IMR-90 (cell line): ENCODE data around the gene IGDCC3. TPM values are rescaled to one million over a fixed set of nuclear protein-coding genes. Genes with fewer than 3 reads are reported as not detected.

Source experiments
- ATAC-seq: fragments of 200-7000 bp; cut with Tn5 transposase; 2 replicates; pipeline ENCODE4 v1.9.1; 2020; ENCODE audit warnings: low read depth, mild to moderate bottlenecking, moderate library complexity
- BruUV-seq: library from RNA; stranded (reverse); fragments of 400-500 nt; replicated peaks from 2 replicates; lab custom pipeline; 2021; lab: Mats Ljungman, UMichigan
- CTCF ChIA-PET: fragments of 300-600 bp; formaldehyde crosslinking; extraction: SDS; loops from one replicate; lab custom pipeline; 2021; ENCODE audit warnings: antibody characterized with exemption; lab: Yijun Ruan, JAX
- POLR2A ChIA-PET: fragments of 300-600 bp; sonication (Branson Sonifier 250); formaldehyde crosslinking; loops from one replicate; lab custom pipeline; 2022; ENCODE audit warnings: antibody characterized with exemption; ENCODE audit not compliant: unreplicated experiment; lab: Charles Lee
- DNase-seq: peaks from one replicate; pipeline ENCODE4 v3.0.0; 2013
- H2AFZ ChIP-seq: replicated peaks from 2 replicates; pipeline ENCODE3; 2013; ENCODE audit warnings: low read length, mild to moderate bottlenecking; ENCODE audit not compliant: poor library complexity
- H2AK5ac ChIP-seq: 2 replicates; pipeline ENCODE4 v1.6.1; 2013; ENCODE audit warnings: low read depth, low read length, inconsistent platforms
- H2AK9ac ChIP-seq: replicated peaks from 2 replicates; pipeline ENCODE3; 2013; ENCODE audit warnings: mild to moderate bottlenecking, low read depth, low read length, moderate library complexity; ENCODE audit not compliant: poor library complexity
- H2BK120ac ChIP-seq: 2 replicates; pipeline ENCODE4 v1.6.1; 2013; ENCODE audit warnings: low read depth, low read length, inconsistent platforms
- H2BK15ac ChIP-seq: 3 replicates; pipeline ENCODE4 v1.6.1; 2013; ENCODE audit warnings: low read depth, low read length, inconsistent platforms
- H2BK20ac ChIP-seq: 2 replicates; pipeline ENCODE4 v1.6.1; 2013; ENCODE audit warnings: low read depth, mild to moderate bottlenecking, inconsistent platforms, low read length, moderate library complexity
- H2BK5ac ChIP-seq: 2 replicates; pipeline ENCODE4 v1.6.1; 2013; ENCODE audit warnings: mild to moderate bottlenecking, low read depth, low read length, inconsistent platforms; ENCODE audit not compliant: poor library complexity, severe bottlenecking
- H3K14ac ChIP-seq: replicated peaks from 2 replicates; pipeline ENCODE4 v1.6.1; 2013; ENCODE audit warnings: low read depth, low read length, inconsistent platforms
- H3K18ac ChIP-seq: 2 replicates; pipeline ENCODE4 v1.6.1; 2013; ENCODE audit warnings: low read depth, low read length, control low read depth
- H3K23ac ChIP-seq: 2 replicates; pipeline ENCODE4 v1.6.1; 2013; ENCODE audit warnings: low read depth, low read length, inconsistent platforms
- H3K27ac ChIP-seq: 2 replicates; pipeline ENCODE4 v1.5.1; 2013; ENCODE audit warnings: mild to moderate bottlenecking, control low read depth, low read length; ENCODE audit not compliant: insufficient read depth
- H3K27me3 ChIP-seq: 2 replicates; pipeline ENCODE4 v1.6.1; 2013; ENCODE audit warnings: low read length; ENCODE audit not compliant: control insufficient read depth, insufficient read depth
- H3K36me3 ChIP-seq: 2 replicates; pipeline ENCODE4 v1.6.1; 2013; ENCODE audit warnings: low read length, mixed read lengths; ENCODE audit not compliant: control insufficient read depth, insufficient read depth
- H3K4ac ChIP-seq: 2 replicates; pipeline ENCODE4 v1.6.1; 2013; ENCODE audit warnings: low read depth, low read length, inconsistent platforms
- H3K4me1 ChIP-seq: 2 replicates; pipeline ENCODE4 v1.6.1; 2013; ENCODE audit warnings: low read length, mixed read lengths; ENCODE audit not compliant: control insufficient read depth, insufficient read depth
- H3K4me2 ChIP-seq: 2 replicates; pipeline ENCODE4 v1.6.1; 2013; ENCODE audit warnings: low read depth, mild to moderate bottlenecking, control low read depth, low read length, moderate library complexity
- H3K4me3 ChIP-seq: 2 replicates; pipeline ENCODE4 v1.5.1; 2013; ENCODE audit warnings: low read depth, mild to moderate bottlenecking, control low read depth, low read length, moderate library complexity; ENCODE audit not compliant: insufficient read depth
- H3K56ac ChIP-seq: 2 replicates; pipeline ENCODE4 v1.6.1; 2013; ENCODE audit warnings: low read length, inconsistent platforms; ENCODE audit not compliant: insufficient read depth; ENCODE audit errors: extremely low read depth
- H3K79me1 ChIP-seq, 2 experiments: 2 replicates each; pipeline ENCODE4 v1.6.1; 2013; ENCODE audit warnings: low read length in 2 of 2, inconsistent platforms in 1 of 2, low read depth in 1 of 2
- H3K9ac ChIP-seq: 2 replicates; pipeline ENCODE4 v1.6.1; 2013; ENCODE audit warnings: low read depth, low read length, control low read depth
- H3K9me1 ChIP-seq: 2 replicates; pipeline ENCODE4 v1.6.1; 2013; ENCODE audit warnings: low read length, inconsistent platforms; ENCODE audit not compliant: insufficient read depth
- H3K9me3 ChIP-seq: 2 replicates; pipeline ENCODE4 v1.6.1; 2013; ENCODE audit warnings: low read length; ENCODE audit not compliant: control insufficient read depth, insufficient read depth
- H4K20me1 ChIP-seq: 2 replicates; pipeline ENCODE4 v1.6.1; 2013; ENCODE audit warnings: low read length, inconsistent platforms; ENCODE audit not compliant: insufficient read depth
- H4K5ac ChIP-seq: 2 replicates; pipeline ENCODE4 v1.6.1; 2013; ENCODE audit warnings: mild to moderate bottlenecking, low read depth, low read length, control low read depth
- H4K8ac ChIP-seq, 2 experiments: 2 replicates each; pipeline ENCODE4 v1.6.1; 2013; ENCODE audit warnings: low read depth in 2 of 2, low read length in 2 of 2, control low read depth in 1 of 2, inconsistent platforms in 1 of 2
- H4K91ac ChIP-seq: 2 replicates; pipeline ENCODE4 v1.6.1; 2013; ENCODE audit warnings: low read depth, low read length, inconsistent platforms; ENCODE audit not compliant: insufficient read depth
- CEBPB ChIP-seq: IDR thresholded peaks from 2 replicates; pipeline ENCODE4 v1.6.1; 2012; ENCODE audit warnings: low read depth, low read length, improper control_type of control experiment
- CHD1 ChIP-seq: IDR thresholded peaks from 2 replicates; pipeline ENCODE4 v1.6.1; 2012; ENCODE audit warnings: low read depth, low read length, improper control_type of control experiment
- CTCF ChIP-seq: conservative IDR thresholded peaks from 2 replicates; pipeline ENCODE4 v1.5.1; 2012; ENCODE audit warnings: mild to moderate bottlenecking, low read depth, low read length, improper control_type of control experiment
- ELK1 ChIP-seq: fragments of 150-350 bp; IDR thresholded peaks from 2 replicates; pipeline ENCODE4 v1.6.1; 2016; ENCODE audit warnings: low read depth, mild to moderate bottlenecking, low read length, moderate library complexity, borderline replicate concordance
- MXI1 ChIP-seq: IDR thresholded peaks from 2 replicates; pipeline ENCODE4 v1.6.1; 2012; ENCODE audit warnings: low read depth, mild to moderate bottlenecking, low read length, moderate library complexity, borderline replicate concordance
- NFE2L2 ChIP-seq: fragments of 150-350 bp; IDR thresholded peaks from 2 replicates; pipeline ENCODE4 v1.6.1; 2016; ENCODE audit warnings: low read depth, mild to moderate bottlenecking, low read length
- POLR2A ChIP-seq: IDR thresholded peaks from 2 replicates; pipeline ENCODE4 v1.6.1; 2012; ENCODE audit warnings: mild to moderate bottlenecking, low read depth, low read length
- RCOR1 ChIP-seq: IDR thresholded peaks from 2 replicates; pipeline ENCODE4 v1.6.1; 2012; ENCODE audit warnings: mild to moderate bottlenecking, low read length, improper control_type of control experiment; ENCODE audit not compliant: insufficient replicate concordance
- RFX5 ChIP-seq: IDR thresholded peaks from 2 replicates; pipeline ENCODE4 v1.8.0; 2012; ENCODE audit warnings: low read depth, mild to moderate bottlenecking, low read length, moderate library complexity
- SMC3 ChIP-seq: fragments of 150-350 bp; IDR thresholded peaks from 2 replicates; pipeline ENCODE4 v1.6.1; 2016; ENCODE audit warnings: low read depth, mild to moderate bottlenecking, antibody characterized with exemption, low read length, moderate library complexity
- USF2 ChIP-seq: fragments of 150-350 bp; IDR thresholded peaks from 2 replicates; pipeline ENCODE4 v1.6.1; 2017; ENCODE audit warnings: mild to moderate bottlenecking, antibody characterized with exemption, low read length, low read depth
- WGBS, 2 experiments: methylation state at CpG; one replicate each; pipeline versions ENCODE4 v1.1.5 to v1.1.7; 2013; ENCODE audit warnings: missing lambda C conversion rate in 2 of 2; ENCODE audit not compliant: insufficient read length in 1 of 2; ENCODE audit errors: extremely low coverage in 2 of 2; 5-methylcytosine and 5-hydroxymethylcytosine counted together
- dilution Hi-C: fragments of 300-500 bp; cut with HindIII; formaldehyde crosslinking; loops from one replicate; pipeline ENCODE4 v1.14.3; 2018; ENCODE audit warnings: low sequenced_read_pairs; ENCODE audit not compliant: unreplicated experiment
- in situ Hi-C: fragments of 300-500 bp; cut with MboI; formaldehyde crosslinking; loops from 3 replicates; pipeline ENCODE4 v1.14.3; 2019; ENCODE audit warnings: low sequenced_read_pairs, inconsistent platforms, mixed read lengths
- intact Hi-C: fragments of 100-400 bp; cut with micrococcal nuclease; formaldehyde crosslinking; loops from 2 replicates; pipeline ENCODE4 v1.10.0; 2022
- polyA plus RNA-seq, 3 experiments: library from polyadenylated mRNA; depleted of rRNA; stranded (reverse); fragments of >200 nt; gene quantifications; 2 replicates each; pipeline ENCODE4 v1.2.3, GENCODE V29; 2012; ENCODE audit warnings: low replicate concordance in 1 of 3
- total RNA-seq: library from RNA; depleted of rRNA; stranded (reverse); fragments of >200 nt; gene quantifications from 2 replicates; pipeline ENCODE4 v1.2.3, GENCODE V29; 2012

The IGDCC3 gene
- total and polyA plus RNA-seq, 2 of the 4 experiments (the other 2 are of a cell fraction), result 0.18 to 0.19 TPM

GRCh38 chr15:65302061-65302460 is 75.7 kb downstream of the IGDCC3 start:
- Histone ChIP-seq H3K14ac (no peak overlapping the region), H3K79me1 (no peaks in the 10 kb centered on the region), H4K20me1 (peaks cover 9% of the 10 kb centered on the region), H3K23ac (no peak overlapping the region), H3K4me2 (no peak overlapping the region), H3K18ac (no peak overlapping the region), H4K91ac (no peak overlapping the region), H3K56ac (no peak overlapping the region), H3K4ac (no peak overlapping the region), H3K4me3 (no peak overlapping the region), H2BK120ac (no peak overlapping the region), H2AK5ac (no peak overlapping the region), H3K9me1 (no peaks in the 10 kb centered on the region), H3K36me3 (no peaks in the 10 kb centered on the region), H2BK5ac (no peak overlapping the region), H2BK20ac (no peak overlapping the region), H3K27me3 (no peaks in the 10 kb centered on the region), H3K9me3 (no peaks in the 10 kb centered on the region), H2AFZ (peak overlapping the region; percentile 21), H3K4me1 (peaks cover 3% of the 10 kb centered on the region), H2AK9ac (no peak overlapping the region), H3K27ac (no peak overlapping the region), H4K5ac (no peak overlapping the region), H3K9ac (no peak overlapping the region), H4K8ac (no peak overlapping the region), H2BK15ac (no peak overlapping the region)
- CTCF ChIA-PET, result no interaction called here
- POLR2A ChIA-PET, result no interaction called here
- 83% methylated on average over 8 of the region's 24 CpGs; no CpG with 5 or more reads in 1 of the 2 experiments for WGBS, 2 experiments
- ATAC-seq (no peak), DNase-seq (no peak)
- dilution Hi-C loops (no loop called here), in situ Hi-C loops (no loop called here), intact Hi-C loops (no loop called here)
- no TSS peak for BruUV-seq
- TF ChIP-seq RCOR1 (no peak), RFX5 (no peak), CTCF (no peak), USF2 (no peak), POLR2A (no peak), SMC3 (no peak), CEBPB (no peak), MXI1 (no peak), NFE2L2 (no peak), ELK1 (no peak), CHD1 (no peak)
